ENCODE results near the gene DNAH17.

DNAH17 gene

DNA sequence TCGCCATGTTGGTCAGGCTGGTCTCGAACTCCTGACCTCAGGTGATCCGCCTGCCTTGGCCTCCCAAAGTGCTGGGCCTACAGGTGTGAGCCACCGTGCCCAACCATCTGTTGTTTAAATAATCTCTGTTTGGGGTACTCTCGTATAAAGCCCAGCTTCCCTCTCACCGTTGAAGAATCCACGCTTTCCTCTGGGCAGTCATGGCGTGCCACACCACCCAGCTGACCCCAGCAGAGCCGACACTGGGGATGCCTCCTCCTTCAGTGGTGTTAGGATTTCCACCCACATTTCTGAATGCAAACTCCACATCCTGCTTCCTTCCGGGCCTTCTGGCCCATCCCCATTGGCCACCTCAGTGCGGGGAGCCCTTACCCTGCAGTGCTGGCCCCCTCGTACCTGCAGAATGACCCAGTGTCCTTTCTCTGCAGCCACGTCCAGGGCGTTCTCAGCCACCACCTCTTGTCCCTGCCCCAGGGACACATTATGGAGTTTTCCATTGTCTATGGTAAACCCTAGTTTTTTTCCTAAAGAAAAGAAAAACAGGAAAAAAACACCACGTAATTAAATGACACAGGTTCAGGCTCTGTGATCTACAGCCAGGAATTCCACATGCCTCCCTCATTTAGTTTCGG is 138.4 kb downstream of the DNAH17 start:
- Mint-ChIP-seq H3K27ac (no peak overlapping the region), H3K9me3 (no peaks in the 10 kb centered on the region), H3K4me1 (ENCODE audit: low read depth) (peaks cover 28% of the 10 kb centered on the region), H3K36me3 (ENCODE audit: low read depth) (no peaks in the 10 kb centered on the region), H3K4me3 (no peak overlapping the region), H3K27me3 (peaks cover 18% of the 10 kb centered on the region)
- intact Hi-C loops (cut with micrococcal nuclease) = no loop called here

DNA sequence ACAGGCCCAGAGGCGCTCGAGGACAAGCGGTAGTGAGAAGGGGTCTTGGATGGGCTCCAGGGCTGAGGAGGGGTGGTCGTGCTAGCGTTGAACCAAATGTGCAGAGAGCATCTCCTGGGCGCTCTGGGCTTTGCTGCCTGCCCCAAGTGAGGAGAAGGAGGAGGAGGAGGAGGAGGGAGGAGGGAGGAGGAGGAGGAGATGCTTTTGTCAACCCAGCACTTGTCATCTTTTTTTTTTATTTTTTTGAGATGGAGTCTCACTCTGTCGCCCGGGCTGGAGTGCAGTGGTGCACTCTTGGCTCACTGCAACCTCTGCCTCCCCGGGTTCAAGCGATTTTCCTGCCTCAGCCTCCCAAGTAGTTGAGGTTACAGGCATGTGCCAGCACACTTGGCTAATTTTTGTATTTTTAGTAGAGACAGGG is 138.9 kb downstream of the DNAH17 start:
- H3K36me3 Mint-ChIP-seq (ENCODE audit: low read depth) = no peaks in the 10 kb centered on the region
- no peak overlapping the region for H3K27ac Mint-ChIP-seq
- H3K9me3 Mint-ChIP-seq = no peaks in the 10 kb centered on the region
- H3K4me3 Mint-ChIP-seq = no peak overlapping the region
- intact Hi-C loops (cut with micrococcal nuclease) = no loop called here
- peaks cover 23% of the 10 kb centered on the region for H3K4me1 Mint-ChIP-seq (ENCODE audit: low read depth)
- H3K27me3 Mint-ChIP-seq = peaks cover 18% of the 10 kb centered on the region

DNA sequence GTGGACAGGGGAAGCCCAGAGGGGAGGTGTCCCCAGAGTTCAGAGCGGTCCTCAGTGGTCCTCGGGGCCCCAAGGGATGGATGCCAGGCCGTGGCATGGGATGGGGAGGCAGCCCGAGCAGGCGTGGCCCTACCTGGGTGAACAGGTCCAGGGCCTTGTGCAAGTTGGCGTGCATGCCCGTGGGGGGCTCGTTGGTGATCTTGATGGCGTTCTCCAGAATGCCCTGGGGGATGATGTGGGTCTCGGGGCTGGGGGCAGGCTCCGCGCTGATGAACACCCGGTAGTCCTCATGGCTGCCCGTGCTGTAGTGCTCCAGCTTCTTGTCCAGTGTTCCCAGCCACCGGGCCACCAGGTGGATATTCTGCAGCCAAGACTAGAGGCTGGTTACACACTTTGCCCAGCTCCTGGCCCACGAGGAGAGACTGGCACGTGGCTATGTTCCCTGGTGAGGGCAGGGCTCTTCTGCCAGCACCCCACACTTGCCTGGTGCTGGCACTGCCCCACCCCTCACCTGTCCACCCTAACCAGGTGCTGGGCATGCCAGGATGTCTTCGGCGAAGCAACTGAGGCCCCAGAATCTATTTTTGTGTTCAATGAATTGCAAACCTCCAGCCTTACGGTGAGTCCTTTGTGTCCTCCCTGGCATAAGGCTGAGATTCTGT is 139.6 kb downstream of the DNAH17 start:
- Mint-ChIP-seq H3K4me3 (no peak overlapping the region), H3K27ac (no peak overlapping the region), H3K4me1 (ENCODE audit: low read depth) (peaks cover 16% of the 10 kb centered on the region), H3K36me3 (ENCODE audit: low read depth) (no peaks in the 10 kb centered on the region), H3K27me3 (peaks cover 18% of the 10 kb centered on the region), H3K9me3 (no peaks in the 10 kb centered on the region)
- intact Hi-C loops (cut with micrococcal nuclease) = no loop called here

DNA sequence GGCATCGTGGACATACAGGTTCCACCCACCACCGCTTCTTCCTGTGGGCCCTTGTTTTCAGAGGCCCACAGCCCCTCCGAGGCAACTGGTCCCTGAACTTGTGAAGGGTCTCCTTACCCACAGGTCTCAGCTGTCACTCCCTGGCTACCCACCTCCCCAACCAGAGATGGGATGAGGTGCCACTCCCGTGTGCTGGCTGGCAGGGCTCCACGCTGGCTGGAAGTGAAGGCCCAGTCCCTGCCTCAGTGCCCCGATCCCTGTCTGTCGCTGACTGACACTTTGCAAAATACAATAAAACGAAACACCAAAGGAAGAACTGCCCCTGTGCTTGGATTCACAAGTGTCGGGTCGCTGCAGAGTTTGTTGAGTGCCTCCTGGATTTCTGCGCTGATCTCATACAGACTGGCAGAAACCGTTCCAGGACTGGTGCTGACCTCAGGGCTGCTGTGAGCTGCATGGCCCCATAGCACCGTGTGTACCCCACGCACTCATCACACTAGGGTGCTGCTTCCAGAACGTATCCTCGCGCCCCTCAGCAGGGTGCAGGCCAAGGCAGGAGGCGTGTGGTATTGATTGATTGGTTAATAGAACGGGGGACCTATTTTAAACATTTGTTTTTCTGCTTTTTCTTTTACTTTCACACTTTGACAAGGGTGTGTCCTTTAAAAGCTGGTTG is 141.7 kb downstream of the DNAH17 start:
- intact Hi-C loops (cut with micrococcal nuclease) = no loop called here
- Mint-ChIP-seq H3K9me3 (no peaks in the 10 kb centered on the region), H3K27me3 (peaks cover 18% of the 10 kb centered on the region), H3K27ac (no peak overlapping the region), H3K4me3 (no peak overlapping the region), H3K4me1 (ENCODE audit: low read depth) (peaks cover 4% of the 10 kb centered on the region), H3K36me3 (ENCODE audit: low read depth) (peaks cover under 1% of the 10 kb centered on the region)

DNA sequence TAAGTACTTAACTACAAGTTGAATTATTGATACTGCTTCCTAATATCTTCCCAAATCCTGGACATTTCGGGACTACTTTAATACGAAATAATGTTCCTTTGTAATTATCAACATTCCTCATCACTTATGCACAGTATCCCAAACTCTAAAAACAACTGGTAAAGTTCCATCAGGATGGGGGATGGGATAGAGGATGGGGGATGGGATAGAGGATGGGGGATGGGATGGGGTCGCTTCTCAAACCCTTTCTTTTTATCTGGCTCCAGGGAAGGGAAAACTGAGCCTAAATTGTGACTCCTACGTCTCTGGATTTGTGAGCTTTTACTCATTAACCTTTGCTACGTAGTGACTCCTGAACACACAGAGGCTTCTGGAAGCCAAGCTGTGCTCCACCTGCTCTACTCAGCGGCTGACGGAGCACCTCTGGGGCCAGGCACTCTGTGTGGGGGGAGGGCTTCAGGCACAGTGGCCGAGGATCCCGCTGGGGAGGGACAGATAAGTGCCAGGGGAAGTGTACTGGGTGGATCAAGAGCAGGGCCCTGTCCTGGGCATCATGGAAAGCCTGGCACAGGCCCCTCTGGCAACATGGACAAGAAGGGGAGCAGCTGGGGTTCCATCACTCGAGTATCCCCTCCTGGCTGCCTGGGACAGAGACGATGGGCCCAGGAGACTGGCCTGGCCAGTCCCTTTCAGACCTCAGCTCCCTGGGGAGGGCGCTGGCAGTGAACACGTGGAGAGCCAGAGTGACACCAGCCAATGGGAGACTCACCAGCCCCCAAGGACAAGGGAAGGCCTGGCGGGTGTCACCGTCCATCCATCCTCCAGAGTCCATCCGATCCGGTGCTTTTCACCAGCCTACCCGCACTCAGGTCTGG is 142.5 kb downstream of the DNAH17 start:
- intact Hi-C loops (cut with micrococcal nuclease) = no loop called here
- Mint-ChIP-seq H3K36me3 (ENCODE audit: low read depth) (peaks cover 8% of the 10 kb centered on the region), H3K4me1 (ENCODE audit: low read depth) (peaks cover 4% of the 10 kb centered on the region), H3K27ac (no peak overlapping the region), H3K9me3 (no peaks in the 10 kb centered on the region), H3K4me3 (no peak overlapping the region), H3K27me3 (peaks cover 18% of the 10 kb centered on the region)

DNA sequence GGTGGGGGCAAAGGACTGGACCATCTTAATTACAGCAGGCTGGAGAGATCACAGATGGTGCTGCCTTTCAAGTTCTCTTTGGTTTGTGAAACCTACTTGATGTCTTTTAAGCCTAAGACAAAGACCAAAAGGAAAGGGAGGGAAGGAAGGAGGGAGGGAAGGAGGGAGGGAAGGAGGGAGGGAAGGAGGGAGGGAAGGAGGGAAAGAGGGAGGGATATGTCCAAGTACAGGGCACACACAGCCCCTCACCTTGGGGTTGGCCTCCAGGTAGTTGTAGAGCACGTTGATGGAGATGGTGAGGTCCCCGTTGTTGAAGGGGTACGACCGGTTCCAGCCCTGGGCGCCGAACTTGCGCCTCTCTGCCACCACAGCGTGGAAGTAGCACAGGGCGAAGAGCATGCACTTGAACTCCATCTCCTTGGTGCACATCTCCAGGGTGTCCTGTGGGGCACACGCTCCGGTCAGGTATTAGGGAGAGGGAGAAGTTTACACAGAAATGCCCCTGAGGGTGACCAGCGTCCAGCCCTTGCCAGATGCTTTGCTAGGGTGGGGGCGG is 143.3 kb downstream of the DNAH17 start:
- Mint-ChIP-seq H3K27me3 (peaks cover 18% of the 10 kb centered on the region), H3K9me3 (no peaks in the 10 kb centered on the region), H3K4me1 (ENCODE audit: low read depth) (peaks cover 4% of the 10 kb centered on the region), H3K36me3 (ENCODE audit: low read depth) (peaks cover 17% of the 10 kb centered on the region), H3K27ac (no peak overlapping the region), H3K4me3 (no peak overlapping the region)
- intact Hi-C loops (cut with micrococcal nuclease) = no loop called here

DNA sequence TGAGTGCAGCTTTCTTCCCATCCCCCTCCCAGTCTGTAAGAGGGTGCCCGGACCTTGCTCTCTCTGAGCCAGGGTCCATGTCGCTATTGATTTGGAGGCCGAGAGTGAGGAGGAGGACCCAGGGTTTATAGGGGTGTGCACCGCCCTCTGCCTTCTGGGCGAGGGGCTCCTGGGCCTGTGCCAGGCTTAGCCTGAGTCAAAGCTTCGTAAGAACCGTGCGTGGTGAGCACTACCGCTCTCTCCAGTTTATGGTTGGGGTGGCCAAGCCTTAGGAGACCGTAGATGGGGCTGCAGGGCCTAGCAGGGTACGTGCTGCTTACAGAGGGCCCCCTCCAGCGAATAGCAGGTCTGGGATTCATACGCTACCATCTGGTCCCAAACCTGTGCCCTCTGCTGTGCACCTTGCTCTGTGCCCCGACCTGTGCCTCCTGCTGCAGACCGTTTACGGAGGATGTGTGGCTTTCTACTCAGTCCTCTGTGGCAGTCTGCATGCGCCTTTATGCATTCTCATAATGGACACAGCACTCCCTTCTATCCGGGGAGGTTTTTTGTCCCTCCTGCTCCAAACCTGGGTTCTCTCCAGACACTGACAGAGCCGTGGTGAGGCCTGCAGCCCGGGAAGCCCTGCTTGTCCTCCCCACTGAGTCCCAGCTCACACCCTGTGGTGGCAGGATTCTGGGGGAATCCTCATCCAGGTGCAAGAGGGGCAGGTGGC is 144.0 kb downstream of the DNAH17 start:
- Mint-ChIP-seq H3K4me3 (no peak overlapping the region), H3K9me3 (no peaks in the 10 kb centered on the region), H3K36me3 (ENCODE audit: low read depth) (peaks cover 24% of the 10 kb centered on the region), H3K4me1 (ENCODE audit: low read depth) (peaks cover 3% of the 10 kb centered on the region), H3K27me3 (peaks cover 17% of the 10 kb centered on the region), H3K27ac (no peak overlapping the region)
- intact Hi-C loops (cut with micrococcal nuclease) = no loop called here

DNA sequence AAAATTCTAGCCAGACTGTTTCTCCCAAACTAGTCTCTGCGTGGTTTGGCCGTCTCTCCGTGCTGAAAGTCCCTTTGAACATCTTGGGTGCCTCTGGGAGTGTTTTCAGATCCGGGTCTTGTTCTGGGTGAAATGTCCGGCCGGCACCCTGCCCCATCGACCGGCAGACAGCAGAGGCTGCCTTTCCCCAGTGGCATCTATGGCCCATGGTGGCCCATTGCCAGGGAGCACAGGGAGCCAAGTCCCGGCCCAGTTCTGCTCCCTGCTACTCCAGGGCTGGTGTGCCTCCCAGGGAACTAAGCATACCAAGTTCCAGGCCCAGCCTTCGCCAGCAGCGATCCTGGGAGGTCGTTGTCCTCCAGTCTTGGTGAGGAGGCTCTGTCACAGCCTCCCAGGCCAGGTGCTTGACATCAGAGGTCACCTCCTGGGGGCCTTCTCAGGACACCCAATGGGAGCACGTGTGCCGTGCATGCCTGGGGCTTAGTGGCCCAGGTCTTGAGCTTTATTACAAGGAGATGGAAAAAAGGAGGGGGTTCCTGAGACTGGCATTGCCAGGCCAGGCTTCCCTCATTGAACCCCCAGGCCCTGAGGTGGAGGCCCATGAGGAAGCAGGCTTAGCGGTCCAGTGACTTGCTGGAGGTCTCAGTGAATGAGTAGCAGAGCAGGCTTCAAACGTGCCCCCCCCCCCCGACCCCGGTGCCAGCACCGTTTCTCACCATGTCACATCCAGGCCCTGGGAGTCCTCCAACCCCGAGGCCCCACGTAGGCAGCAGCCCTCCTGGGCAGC is 144.8 kb downstream of the DNAH17 start:
- peaks cover 31% of the 10 kb centered on the region for H3K36me3 Mint-ChIP-seq (ENCODE audit: low read depth)
- H3K4me1 Mint-ChIP-seq (ENCODE audit: low read depth) = no peaks in the 10 kb centered on the region
- H3K27me3 Mint-ChIP-seq = peaks cover 12% of the 10 kb centered on the region
- H3K27ac Mint-ChIP-seq = no peak overlapping the region
- H3K9me3 Mint-ChIP-seq = no peaks in the 10 kb centered on the region
- intact Hi-C loops (cut with micrococcal nuclease) = no loop called here
- no peak overlapping the region for H3K4me3 Mint-ChIP-seq

DNA sequence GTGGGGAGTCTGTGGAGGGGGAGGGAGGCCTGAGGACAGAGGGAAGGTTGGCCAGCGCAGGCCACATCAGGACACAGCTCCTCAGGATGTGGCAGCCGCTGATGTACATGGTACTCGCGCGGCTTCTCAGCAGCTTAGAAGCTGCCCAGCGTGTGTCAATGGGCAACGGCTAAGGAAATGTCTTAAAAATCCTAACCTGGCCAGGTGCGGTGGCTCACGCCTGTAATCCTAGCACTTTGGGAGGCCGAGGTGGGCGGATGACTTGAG is 145.6 kb downstream of the DNAH17 start:
- no peaks in the 10 kb centered on the region for H3K9me3 Mint-ChIP-seq
- H3K27me3 Mint-ChIP-seq = peaks cover 7% of the 10 kb centered on the region
- intact Hi-C loops (cut with micrococcal nuclease) = no loop called here
- peaks cover 39% of the 10 kb centered on the region for H3K36me3 Mint-ChIP-seq (ENCODE audit: low read depth)
- no peak overlapping the region for H3K4me3 Mint-ChIP-seq
- H3K4me1 Mint-ChIP-seq (ENCODE audit: low read depth) = no peaks in the 10 kb centered on the region
- H3K27ac Mint-ChIP-seq = no peak overlapping the region

DNA sequence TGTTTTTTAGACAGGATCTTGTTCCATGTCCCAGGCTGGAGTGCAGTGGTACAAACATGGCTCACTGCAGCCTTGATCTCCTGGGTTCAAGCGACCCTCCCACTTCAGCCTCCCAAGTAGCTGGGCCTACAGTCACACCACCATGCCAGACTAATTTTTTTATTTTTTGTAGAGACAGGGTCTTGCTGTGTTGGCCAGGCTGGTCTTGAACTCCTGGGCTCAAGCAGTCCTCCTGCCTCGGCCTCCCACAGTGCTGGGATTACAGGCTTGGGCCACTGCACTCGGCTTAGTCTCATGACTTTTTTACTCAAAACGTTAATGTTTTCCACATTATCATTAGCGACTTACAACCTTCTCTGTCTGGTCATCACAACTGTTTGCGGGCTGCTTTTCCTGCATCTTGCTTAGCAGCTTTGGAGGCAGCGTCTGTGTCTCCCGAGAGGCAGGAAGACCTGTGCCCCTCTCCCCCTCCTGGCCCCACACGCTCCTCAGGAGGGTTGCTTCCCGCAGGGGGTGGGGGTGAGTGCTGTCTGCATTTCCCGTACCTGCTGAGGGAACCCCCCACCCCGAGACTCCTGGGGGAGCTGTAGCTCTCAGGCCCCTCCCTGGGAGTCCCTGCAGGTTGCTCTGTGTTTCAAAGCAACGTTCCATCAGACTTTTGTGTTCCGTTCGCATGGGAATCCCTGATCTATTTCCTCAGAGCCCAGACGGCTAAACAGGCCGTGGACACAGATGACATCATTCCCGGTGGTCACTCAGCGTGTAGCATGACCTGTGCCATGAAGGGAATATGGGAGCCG is 146.1 kb downstream of the DNAH17 start:
- Mint-ChIP-seq H3K27ac (peak overlapping the region; percentile 4), H3K9me3 (no peaks in the 10 kb centered on the region)
- intact Hi-C loops (cut with micrococcal nuclease) = no loop called here

DNA sequence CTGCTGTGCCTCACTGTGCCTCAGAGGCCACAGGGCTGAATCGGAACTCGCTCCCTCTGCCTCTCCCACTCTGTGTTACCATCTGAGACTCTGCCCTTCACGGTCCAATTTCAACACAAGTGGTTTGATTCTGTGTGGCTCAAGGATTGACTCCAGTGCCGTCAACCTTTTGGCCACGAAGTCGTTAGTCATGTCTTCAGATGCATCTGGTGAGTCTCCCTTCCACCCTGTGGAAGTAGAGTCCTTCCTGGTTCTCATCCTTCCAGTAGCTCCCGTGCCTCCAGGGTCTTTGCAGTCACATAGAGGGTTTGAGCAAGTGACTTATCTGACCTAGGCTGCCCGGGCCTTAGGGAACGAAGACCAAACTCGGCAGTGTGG is 147.6 kb downstream of the DNAH17 start:
- H3K36me3 Mint-ChIP-seq (ENCODE audit: low read depth) = peaks cover 59% of the 10 kb centered on the region
- H3K4me3 Mint-ChIP-seq = no peak overlapping the region

More for the DNA sequence above, 146.1 kb downstream of the DNAH17 start:
- Mint-ChIP-seq H3K4me3 (no peak overlapping the region), H3K27me3 (peaks cover 2% of the 10 kb centered on the region), H3K36me3 (ENCODE audit: low read depth) (peaks cover 44% of the 10 kb centered on the region), H3K4me1 (ENCODE audit: low read depth) (no peaks in the 10 kb centered on the region)

DNA sequence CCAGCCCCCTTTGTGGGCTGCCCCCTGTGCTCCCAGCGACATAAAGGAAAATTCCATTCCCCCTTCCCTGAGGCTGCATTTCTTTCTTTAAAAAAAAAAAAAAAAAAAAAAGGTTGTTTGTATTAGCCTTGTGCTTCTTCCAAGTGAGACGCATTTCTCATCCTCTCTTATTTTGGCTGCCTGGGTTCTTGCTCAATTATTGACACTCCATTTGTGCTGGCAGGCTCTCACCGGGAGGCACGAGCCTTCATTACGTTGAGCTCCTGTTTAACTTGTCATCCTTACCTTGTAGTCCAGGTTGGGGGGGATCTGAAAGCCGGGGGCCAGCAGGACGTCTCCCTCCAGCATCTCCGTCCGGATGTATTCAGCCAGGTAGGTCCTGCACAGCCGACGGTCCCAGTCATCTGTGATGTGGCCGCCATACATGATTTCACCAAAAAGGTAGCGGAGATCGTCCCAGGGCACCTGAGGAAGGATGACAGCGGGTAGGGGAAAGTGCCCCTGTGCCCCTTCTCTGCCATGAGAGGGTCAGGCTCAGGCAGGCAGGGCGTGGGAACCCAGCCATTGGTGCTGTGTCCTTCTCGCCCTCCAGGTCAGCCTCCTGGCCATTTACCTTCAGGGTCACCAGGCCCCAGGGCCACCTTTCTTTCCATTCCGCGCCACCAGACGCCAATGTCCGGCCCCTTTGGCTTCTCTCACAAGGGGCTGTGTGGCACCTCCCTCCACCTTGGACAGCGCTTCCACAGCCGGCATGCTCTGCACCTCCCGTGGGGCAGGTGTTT is 148.2 kb downstream of the DNAH17 start:
- peaks cover 5% of the 10 kb centered on the region for H3K4me1 Mint-ChIP-seq (ENCODE audit: low read depth)
- H3K27me3 Mint-ChIP-seq = no peaks in the 10 kb centered on the region
- H3K4me3 Mint-ChIP-seq = no peak overlapping the region
- H3K27ac Mint-ChIP-seq = no peak overlapping the region
- H3K36me3 Mint-ChIP-seq (ENCODE audit: low read depth) = peaks cover 65% of the 10 kb centered on the region
- H3K9me3 Mint-ChIP-seq = no peaks in the 10 kb centered on the region
- intact Hi-C loops (cut with micrococcal nuclease) = no loop called here

More for the DNA sequence above, 147.6 kb downstream of the DNAH17 start:
- H3K9me3 Mint-ChIP-seq = no peaks in the 10 kb centered on the region
- peaks cover 5% of the 10 kb centered on the region for H3K4me1 Mint-ChIP-seq (ENCODE audit: low read depth)
- intact Hi-C loops (cut with micrococcal nuclease) = no loop called here
- H3K27ac Mint-ChIP-seq = no peak overlapping the region
- no peaks in the 10 kb centered on the region for H3K27me3 Mint-ChIP-seq
